ENCODE data around the gene CD274.

GRCh38 chr9:5449521-5450358 lies 602 bp upstream of the CD274 start:
- no peak for TF ChIP-seq EZH2 (IDR thresholded peaks at IDR 0.05; ENCODE audit: borderline replicate concordance, low read depth, low read length, poor library complexity, severe bottlenecking)
- TF ChIP-seq CTCF (conservative IDR thresholded peaks at IDR 0.05; ENCODE audit: low read depth, low read length), result no peak

Measured in A673 (cell line).